Fibroblast of gingiva (primary cell): ENCODE results near the gene DENND1C.

ENCODE experiments used
- DNase-seq: peaks from one replicate; pipeline ENCODE4 v3.0.0-alpha.2; 2011; ENCODE audit warnings: low read depth

Gene DENND1C

GRCh38 chr19:6424195-6424938, 57.2 kb downstream of the DENND1C start, which contains the start of gene KHSRP:
KHSRP (minus strand) TSS chr19:6424811; CDS start chr19:6424701, 110 bp downstream.
- no peak for DNase-seq

- peak; percentile 52 for DNase-seq
Observed at GRCh38 chr19:6423499-6424194, 57.9 kb downstream of the DENND1C start.

- DNase-seq = no peak
Observed at GRCh38 chr19:6421075-6422014, 60.2 kb downstream of the DENND1C start.

- DNase-seq = no peak
Observed at GRCh38 chr19:6418562-6418932, 63.0 kb downstream of the DENND1C start.

GRCh38 chr19:6417713-6418561, 63.6 kb downstream of the DENND1C start:
- DNase-seq = peak; percentile 30
